Neural crest cell (in vitro differentiated cells): Measurements from ENCODE around the gene TFPI2. TPM values are rescaled to one million over a fixed set of nuclear protein-coding genes. Genes with fewer than 3 reads are reported as not detected.

Experiments used
- DNase-seq: peaks from one replicate; pipeline ENCODE4 v3.0.0; 2021; ENCODE audit warnings: low read depth, mixed read lengths, low spot score
- H3K27ac Mint-ChIP-seq: one replicate; pipeline ENCODE4 v1.8.0; 2021; ENCODE audit warnings: mild to moderate bottlenecking, mixed read lengths; ENCODE audit not compliant: unreplicated experiment
- H3K27me3 Mint-ChIP-seq: 2 replicates; pipeline ENCODE4 v1.8.0; 2021; ENCODE audit warnings: low read depth, mild to moderate bottlenecking, mixed read lengths
- H3K36me3 Mint-ChIP-seq: 2 replicates; pipeline ENCODE4 v1.8.0; 2021; ENCODE audit warnings: low read depth, mild to moderate bottlenecking, mixed read lengths
- H3K4me1 Mint-ChIP-seq: 2 replicates; pipeline ENCODE4 v1.8.0; 2021; ENCODE audit warnings: mixed read lengths
- H3K4me3 Mint-ChIP-seq: one replicate; pipeline ENCODE4 v1.8.0; 2021; ENCODE audit warnings: mild to moderate bottlenecking, mixed read lengths
- H3K9me3 Mint-ChIP-seq: 2 replicates; pipeline ENCODE4 v1.8.0; 2021; ENCODE audit warnings: mixed read lengths
- total RNA-seq: library from RNA; stranded (reverse); gene quantifications from 2 replicates; pipeline ENCODE4 v1.2.1, GENCODE V29; 2021
- TF ChIP-seq, protein P1 (sequence below): fragments of 200-600 bp; sonication (generic); conservative IDR thresholded peaks from 2 replicates; pipeline ENCODE4 v1.5.0; 2021; ENCODE audit warnings: antibody characterized with exemption, mild to moderate bottlenecking

TFPI2 gene
- total RNA-seq, 1 donor from 2014 or later: 0.84 TPM

DNA sequence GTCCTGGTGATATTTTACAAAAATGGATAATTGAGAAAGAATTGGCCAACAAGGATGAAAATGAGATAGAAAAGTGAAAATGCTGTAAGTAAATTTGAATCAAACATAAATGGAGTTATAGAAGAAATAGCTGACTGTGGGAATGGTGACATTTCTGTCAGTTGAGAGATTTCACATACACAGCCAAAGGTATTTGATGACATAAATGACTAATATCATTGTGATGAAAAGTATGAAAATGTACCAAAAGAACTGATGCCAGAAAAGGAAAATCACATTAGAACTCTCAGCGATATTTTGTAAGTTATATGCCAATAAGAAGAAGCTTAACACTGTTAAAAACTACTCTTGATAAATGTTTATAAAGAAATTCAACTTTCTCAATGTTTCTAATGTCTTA is 54.9 kb downstream of the TFPI2 start:
- no peak for DNase-seq
- no peaks in the 10 kb centered on the region for H3K36me3 Mint-ChIP-seq
- H3K4me3 Mint-ChIP-seq: no peak overlapping the region
- H3K4me1 Mint-ChIP-seq: no peaks in the 10 kb centered on the region
- H3K27ac Mint-ChIP-seq: no peak overlapping the region
- no peaks in the 10 kb centered on the region for H3K9me3 Mint-ChIP-seq
- TF ChIP-seq, protein P1, sequence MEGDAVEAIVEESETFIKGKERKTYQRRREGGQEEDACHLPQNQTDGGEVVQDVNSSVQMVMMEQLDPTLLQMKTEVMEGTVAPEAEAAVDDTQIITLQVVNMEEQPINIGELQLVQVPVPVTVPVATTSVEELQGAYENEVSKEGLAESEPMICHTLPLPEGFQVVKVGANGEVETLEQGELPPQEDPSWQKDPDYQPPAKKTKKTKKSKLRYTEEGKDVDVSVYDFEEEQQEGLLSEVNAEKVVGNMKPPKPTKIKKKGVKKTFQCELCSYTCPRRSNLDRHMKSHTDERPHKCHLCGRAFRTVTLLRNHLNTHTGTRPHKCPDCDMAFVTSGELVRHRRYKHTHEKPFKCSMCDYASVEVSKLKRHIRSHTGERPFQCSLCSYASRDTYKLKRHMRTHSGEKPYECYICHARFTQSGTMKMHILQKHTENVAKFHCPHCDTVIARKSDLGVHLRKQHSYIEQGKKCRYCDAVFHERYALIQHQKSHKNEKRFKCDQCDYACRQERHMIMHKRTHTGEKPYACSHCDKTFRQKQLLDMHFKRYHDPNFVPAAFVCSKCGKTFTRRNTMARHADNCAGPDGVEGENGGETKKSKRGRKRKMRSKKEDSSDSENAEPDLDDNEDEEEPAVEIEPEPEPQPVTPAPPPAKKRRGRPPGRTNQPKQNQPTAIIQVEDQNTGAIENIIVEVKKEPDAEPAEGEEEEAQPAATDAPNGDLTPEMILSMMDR: no peak
- no peaks in the 10 kb centered on the region for H3K27me3 Mint-ChIP-seq

Other genes starting within 250 kb of the TFPI2 start
- 0.65 and 1.0 TPM in 2 replicates for gene GNGT1, start 15.8 kb upstream of the TFPI2 start, total RNA-seq
- gene GNG11, start 31.0 kb upstream of the TFPI2 start, total RNA-seq: 8.9 and 9.4 TPM in 2 replicates
- gene BET1, start 113.6 kb upstream of the TFPI2 start, total RNA-seq: 17.5 and 18.8 TPM in 2 replicates